GM12878 (cell line): Measurements from ENCODE around the gene TMEM186. TPM values are rescaled to one million over a fixed set of nuclear protein-coding genes. Genes with fewer than 3 reads are reported as not detected.

ENCODE experiments used
- ASH2L ChIP-seq: fragments of 300-600, 200-600 bp; sonication (generic); IDR thresholded peaks from 2 replicates; pipeline ENCODE4 v1.6.1; 2017; ENCODE audit warnings: low read depth, mild to moderate bottlenecking, borderline replicate concordance
- FOS ChIP-seq: IDR thresholded peaks from 3 replicates; pipeline ENCODE4 v1.6.1; 2011; ENCODE audit warnings: borderline replicate concordance; ENCODE audit not compliant: insufficient read length; ENCODE audit errors: extremely low read depth
- RAD51 ChIP-seq: fragments of 450-650 bp; IDR thresholded peaks from 2 replicates; pipeline ENCODE4 v1.6.1; 2016; ENCODE audit warnings: moderate library complexity, mild to moderate bottlenecking, inconsistent platforms
- ZNF592 ChIP-seq: fragments of 450-650 bp; IDR thresholded peaks from 2 replicates; pipeline ENCODE4 v1.6.1; 2017; ENCODE audit warnings: mild to moderate bottlenecking, moderate library complexity
- ZNF687 ChIP-seq: fragments of 450-650 bp; IDR thresholded peaks from 2 replicates; pipeline ENCODE4 v1.6.1; 2017; ENCODE audit warnings: mild to moderate bottlenecking, moderate library complexity
- polyA plus RNA-seq, 11 experiments: library from polyadenylated mRNA; depleted of rRNA in 4 of 11; unstranded in 6 of 11; stranded (reverse) in 5 of 11; fragments of >200 nt; fragmentation: Nextera tagmentation in 4 of 11; fragmentation: Illumina TruSeq in 1 of 11; extraction: Ambion mirVana in 4 of 11; extraction: Trizol in 1 of 11; gene quantifications; 1 replicate in 1 of 11; 2 replicates in 10 of 11; pipeline versions ENCODE4 v1.2.1 to v1.2.3, GENCODE V29; 2011 to 2016; ENCODE audit warnings: inconsistent platforms in 2 of 11, missing spikeins in 2 of 11, low read depth in 1 of 11
- total RNA-seq, 4 experiments: library from RNA; depleted of rRNA in 3 of 4; stranded (reverse); fragments of >200 nt in 3 of 4; fragmentation: Illumina TruSeq in 1 of 4; extraction: Trizol in 1 of 4; gene quantifications; 2 replicates each; pipeline versions ENCODE4 v1.2.1 to v1.2.3, GENCODE V29; 2013 to 2021

TMEM186 gene
- total and polyA plus RNA-seq, 10 of the 15 experiments (the other 5 are each of a cell fraction or from before 2014, with no cell fraction given), result 10.6 to 28.9 (median 17.0) TPM

DNA sequence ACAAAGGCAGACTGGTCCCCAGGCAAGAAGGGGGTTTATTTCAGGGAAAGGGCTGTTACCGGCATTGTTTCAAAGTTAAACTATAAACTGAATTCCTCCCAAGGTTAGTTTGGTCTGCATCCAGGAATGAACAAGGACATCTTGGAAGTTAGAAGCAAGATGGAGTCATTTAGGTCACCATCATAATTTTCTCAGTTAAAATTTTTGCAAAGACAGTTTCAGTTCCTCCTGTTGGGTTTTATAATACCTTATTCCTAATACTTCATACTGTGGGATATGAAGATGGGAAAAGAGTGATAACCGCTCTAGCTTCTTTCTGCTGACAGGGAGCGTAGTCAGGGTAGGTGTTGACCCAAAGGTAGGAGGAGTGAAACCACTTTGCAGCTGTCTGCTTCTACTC, 25.0 kb upstream of the TMEM186 start (continued):
- TF ChIP-seq ZNF687 (peak; percentile 25; the same call in 1 of the 2 replicates), RAD51 (no peak), FOS (no peak), ASH2L (no peak), ZNF592 (peak; percentile 70; the same call in 1 of the 2 replicates)
